ENCODE measurements around the gene NTN5.

GRCh38 chr19:48720251-48720612 lies 47.4 kb upstream of the NTN5 start:
- TF ChIP-seq CTCF (IDR thresholded peaks at IDR 0.05; ENCODE audit: low read depth, low read length, poor library complexity, severe bottlenecking) (no peak), EZH2phosphoT487 (IDR thresholded peaks at IDR 0.05; ENCODE audit: borderline replicate concordance, low read length) (no peak)
